HG03575 (cell line): ENCODE measurements around the gene ZDHHC14.
"Not testable (repeated sequence)": the region's sequence is repeated elsewhere in the genome, so short reads cannot be mapped to it uniquely, and the experiment has no call there.

Experiments
- ATAC-seq: cut with Tn5 transposase; IDR thresholded peaks from one replicate; pipeline ENCODE4 v1.9.1; 2021; ENCODE audit not compliant: unreplicated experiment, insufficient number of reproducible peaks, low FRiP score; ENCODE audit errors: extremely low read depth

ZDHHC14 gene

GRCh38 chr6:157679605-157680580 is 298.9 kb downstream of the ZDHHC14 start:
- no peak for ATAC-seq

GRCh38 chr6:157681041-157681650 is 300.2 kb downstream of the ZDHHC14 start:
- ATAC-seq: no peak

- no peak for ATAC-seq
Observed at GRCh38 chr6:157682856-157683481, 302.0 kb downstream of the ZDHHC14 start.

GRCh38 chr6:157683707-157684106 is 302.7 kb downstream of the ZDHHC14 start:
- ATAC-seq: no peak

- no peak for ATAC-seq
Observed at GRCh38 chr6:157684620-157685299, 303.8 kb downstream of the ZDHHC14 start.

GRCh38 chr6:157685596-157686280 is 304.7 kb downstream of the ZDHHC14 start:
- ATAC-seq: no peak

- ATAC-seq: no peak
Observed at GRCh38 chr6:157688275-157688959, 307.4 kb downstream of the ZDHHC14 start.

GRCh38 chr6:157688960-157689599 is 308.1 kb downstream of the ZDHHC14 start:
- no peak for ATAC-seq

GRCh38 chr6:157689875-157690274 is 308.9 kb downstream of the ZDHHC14 start:
- ATAC-seq: no peak

GRCh38 chr6:157690441-157691210 is 309.6 kb downstream of the ZDHHC14 start:
- no peak for ATAC-seq

- not testable (repeated sequence) for ATAC-seq
Observed at GRCh38 chr6:157691621-157692020, 310.6 kb downstream of the ZDHHC14 start.

GRCh38 chr6:157693867-157694266 is 312.9 kb downstream of the ZDHHC14 start:
- ATAC-seq: no peak

- ATAC-seq: no peak
Observed at GRCh38 chr6:157695301-157696040, 314.5 kb downstream of the ZDHHC14 start.

GRCh38 chr6:157699777-157700636 is 319.0 kb downstream of the ZDHHC14 start:
- ATAC-seq: no peak

GRCh38 chr6:157706351-157706750 is 325.4 kb downstream of the ZDHHC14 start:
- not testable (repeated sequence) for ATAC-seq

- ATAC-seq: no peak
Observed at GRCh38 chr6:157706883-157707282, 325.9 kb downstream of the ZDHHC14 start.
